K562 (cell line): ENCODE data around the gene CENPP. TPM values are rescaled to one million over a fixed set of nuclear protein-coding genes. Genes with fewer than 3 reads are reported as not detected.
"Not testable (repeated sequence)": the region's sequence is repeated elsewhere in the genome, so short reads cannot be mapped to it uniquely, and the experiment has no call there.

Source experiments
- ATAC-seq: fragments of 200-7000 bp; cut with Tn5 transposase; 3 replicates; pipeline ENCODE4 v1.9.1; 2020; ENCODE audit warnings: moderate library complexity
- BruUV-seq: library from RNA; stranded (reverse); fragments of 400-500 nt; replicated peaks from 2 replicates; lab custom pipeline; 2021; lab: Mats Ljungman, UMichigan
- CTCF ChIA-PET: fragments of 300-600 bp; formaldehyde crosslinking; extraction: SDS; loops from one replicate; lab custom pipeline; 2021; ENCODE audit warnings: low intra/inter-chr PET ratio; lab: Yijun Ruan, JAX
- POLR2A ChIA-PET: fragments of 300-600, 350-650 bp; sonication (Branson Sonifier 250); formaldehyde crosslinking; extraction: SDS; loops from one replicate; lab custom pipeline; 2021; ENCODE audit warnings: antibody characterized with exemption, inconsistent platforms; lab: Yijun Ruan, JAX
- DNase-seq, 4 experiments: peaks; one replicate each; pipeline versions ENCODE4 v3.0.0 to v3.0.0-alpha.2; 2011 to 2018; ENCODE audit warnings: low spot score in 3 of 4, mixed read lengths in 3 of 4; ENCODE audit errors: extremely low read depth in 1 of 4
- FAIRE-seq: peaks from 2 replicates; lab custom pipeline; 2011; peaks lifted over from hg19 to GRCh38; lab: Jason Lieb, UNC
- H2AFZ ChIP-seq: 2 replicates; pipeline ENCODE4 v1.6.0; 2011; ENCODE audit warnings: low read depth, low read length, control low read depth, inconsistent platforms
- H3K27ac ChIP-seq: fragments of 200-600 bp; 3 replicates; pipeline ENCODE4 v1.8.0; 2011; ENCODE audit warnings: low read depth, mild to moderate bottlenecking, control low read depth, inconsistent platforms, low read length, moderate library complexity, mixed read lengths; ENCODE audit errors: extremely low read depth
- H3K27me3 ChIP-seq, 2 experiments: fragments of 300-600 bp in 1 of 2; 2 replicates in 1 of 2; 3 replicates in 1 of 2; pipeline versions ENCODE4 v1.6.0 to v1.8.0; 2011; ENCODE audit warnings: inconsistent platforms in 2 of 2, low read length in 2 of 2, mild to moderate bottlenecking in 1 of 2, mixed read lengths in 1 of 2, moderate library complexity in 1 of 2; ENCODE audit not compliant: control insufficient read depth in 2 of 2, insufficient read depth in 2 of 2
- H3K36me3 ChIP-seq: fragments of 300-600 bp; 3 replicates; pipeline ENCODE4 v1.8.0; 2011; ENCODE audit warnings: mild to moderate bottlenecking, low read length, inconsistent platforms; ENCODE audit not compliant: control insufficient read depth, insufficient read depth
- H3K4me1 ChIP-seq, 2 experiments: fragments of 200-600 bp in 1 of 2; replicated peaks in 1 of 2; 2 replicates in 1 of 2; 3 replicates in 1 of 2; pipeline versions ENCODE4 v1.5.1 to v1.8.0; 2011; ENCODE audit warnings: inconsistent platforms in 2 of 2, low read length in 2 of 2, mild to moderate bottlenecking in 1 of 2, mixed read lengths in 1 of 2, moderate library complexity in 1 of 2; ENCODE audit not compliant: control insufficient read depth in 2 of 2, insufficient read depth in 2 of 2
- H3K4me2 ChIP-seq: 2 replicates; pipeline ENCODE4 v1.6.1; 2011; ENCODE audit warnings: low read length, control low read depth, inconsistent platforms, mixed read lengths; ENCODE audit not compliant: insufficient read depth
- H3K4me3 ChIP-seq: fragments of 200-600 bp; sonication (generic), shearing (Covaris generic); 2 replicates; pipeline ENCODE4 v1.5.1; 2016; ENCODE audit warnings: control low read depth, inconsistent platforms
- H3K79me2 ChIP-seq: fragments of 200-600 bp; 3 replicates; pipeline ENCODE4 v1.8.0; 2011; ENCODE audit warnings: low read length, inconsistent platforms; ENCODE audit not compliant: control insufficient read depth, insufficient read depth
- H3K9ac ChIP-seq, 2 experiments: 2 replicates each; pipeline versions ENCODE4 v1.6.0 to v1.6.1; 2011; ENCODE audit warnings: low read depth in 2 of 2, low read length in 2 of 2, control low read depth in 1 of 2, inconsistent platforms in 1 of 2, mild to moderate bottlenecking in 1 of 2, mixed read lengths in 1 of 2; ENCODE audit not compliant: insufficient read depth in 1 of 2
- H3K9me1 ChIP-seq: one replicate; pipeline ENCODE4 v1.6.0; 2011; ENCODE audit warnings: inconsistent platforms, mild to moderate bottlenecking, low read length, moderate library complexity; ENCODE audit not compliant: control insufficient read depth, insufficient read depth
- H3K9me3 ChIP-seq: replicated peaks from 2 replicates; pipeline ENCODE4 v1.5.1; 2011; ENCODE audit warnings: low read depth, low read length, inconsistent platforms; ENCODE audit not compliant: control insufficient read depth, insufficient read depth
- H4K20me1 ChIP-seq: replicated peaks from 2 replicates; pipeline ENCODE4 v1.6.1; 2011; ENCODE audit warnings: low read length, inconsistent platforms, mixed read lengths; ENCODE audit not compliant: control insufficient read depth, insufficient read depth
- ATF3 ChIP-seq, 2 experiments: fragments of 450-650 bp in 1 of 2; sonication (generic) in 1 of 2; formaldehyde crosslinking in 1 of 2; IDR thresholded peaks in 1 of 2; conservative IDR thresholded peaks in 1 of 2; 2 replicates each; pipeline versions ENCODE4 v1.6.1 to v1.8.1; 2016 to 2023; ENCODE audit warnings: mild to moderate bottlenecking in 2 of 2, moderate library complexity in 2 of 2, inconsistent platforms in 1 of 2, missing genetic modification reagents in 1 of 2
- ATF7 ChIP-seq: fragments of 450-650 bp; IDR thresholded peaks from 2 replicates; pipeline ENCODE4 v1.7.1; 2014; ENCODE audit warnings: mild to moderate bottlenecking, moderate library complexity
- CEBPG ChIP-seq, 3 experiments: fragments of 200-800 bp in 1 of 3; sonication (Bioruptor generic) in 1 of 3; sonication (generic) in 1 of 3; formaldehyde crosslinking in 1 of 3; IDR thresholded peaks in 2 of 3; conservative IDR thresholded peaks in 1 of 3; 2 replicates each; pipeline versions ENCODE4 v1.6.1 to v1.8.0; 2016 to 2022; ENCODE audit warnings: missing compliant biosample characterization in 2 of 3, missing genetic modification characterization in 2 of 3, mild to moderate bottlenecking in 1 of 3, missing genetic modification reagents in 1 of 3
- JUND ChIP-seq, 2 experiments: IDR thresholded peaks; 2 replicates in 1 of 2; 3 replicates in 1 of 2; pipeline ENCODE4 v1.6.1; 2011; ENCODE audit warnings: borderline replicate concordance in 2 of 2, low read depth in 2 of 2, low read length in 2 of 2, improper control_type of control experiment in 1 of 2, missing biosample characterization in 1 of 2, missing genetic modification characterization in 1 of 2, missing genetic modification reagents in 1 of 2
- TRIM24 ChIP-seq, 2 experiments: fragments of 450-650 bp; IDR thresholded peaks; 2 replicates each; pipeline ENCODE4 v1.6.1; 2016
- WGBS: fragments of 100-300 bp; shearing (Covaris generic); methylation state at CpG from one replicate; pipeline ENCODE4 v1.1.6; 2016; ENCODE audit warnings: low coverage, mixed read lengths; ENCODE audit not compliant: insufficient coverage; ENCODE audit errors: missing lambda C conversion rate; 5-methylcytosine and 5-hydroxymethylcytosine counted together
- in situ Hi-C: fragments of 300-500 bp; cut with MboI; formaldehyde crosslinking; loops from 4 replicates; pipeline ENCODE4 v1.15.0; 2018; ENCODE audit warnings: inconsistent platforms, mixed read lengths
- intact Hi-C: fragments of 100-400 bp; cut with micrococcal nuclease; formaldehyde crosslinking; loops from 2 replicates; pipeline ENCODE4 v1.14.2; 2022
- polyA plus RNA-seq, 8 experiments: library from polyadenylated mRNA; depleted of rRNA in 4 of 8; stranded (reverse) in 5 of 8; unstranded in 3 of 8; fragments of >200 nt; fragmentation: Nextera tagmentation in 2 of 8; fragmentation: Illumina TruSeq in 1 of 8; extraction: Ambion mirVana in 2 of 8; extraction: Trizol in 1 of 8; gene quantifications; 2 replicates each; pipeline versions ENCODE4 v1.2.1 to v1.2.3, GENCODE V29; 2011 to 2014; ENCODE audit warnings: inconsistent platforms in 1 of 8, missing spikeins in 1 of 8
- total RNA-seq, 7 experiments: library from RNA; depleted of rRNA in 6 of 7; stranded (reverse); fragments of >200 nt in 6 of 7; fragmentation: Illumina TruSeq in 2 of 7; extraction: Trizol in 2 of 7; gene quantifications; 2 replicates each; pipeline versions ENCODE4 v1.2.1 to v1.2.3, GENCODE V29; 2011 to 2021; ENCODE audit warnings: low replicate concordance in 1 of 7

The CENPP gene
- total and polyA plus RNA-seq, 9 of the 15 experiments (the other 6 are each of a cell fraction or from before 2014, with no cell fraction given) = 8.0 to 28.5 (median 17.9) TPM

- H3K27ac ChIP-seq; FAIRE-seq; H3K9me3 ChIP-seq; in situ Hi-C loops; BruUV-seq; CTCF ChIA-PET; DNase-seq; intact Hi-C loops; H3K27me3 ChIP-seq; H3K4me1 ChIP-seq; H3K36me3 ChIP-seq; H3K9me1 ChIP-seq; POLR2A ChIA-PET; H3K4me2 ChIP-seq; H3K9ac ChIP-seq; H3K79me2 ChIP-seq; H2AFZ ChIP-seq; H3K4me3 ChIP-seq; H4K20me1 ChIP-seq; TF ChIP-seq JUND (tag; IDR thresholded peaks at IDR 0.05; ENCODE audit: borderline replicate concordance, low read depth, low read length); ATF3 (CRISPR knock-in tag; conservative IDR thresholded peaks at IDR 0.05): not testable (repeated sequence)
- TF ChIP-seq JUND (IDR thresholded peaks at IDR 0.05; ENCODE audit: borderline replicate concordance, low read depth, low read length) = peak; percentile 14; the same call in 1 of the 2 replicates
- peak; percentile 65 for TF ChIP-seq ATF3 (IDR thresholded peaks at IDR 0.05)
- TF ChIP-seq TRIM24 (IDR thresholded peaks at IDR 0.05) = peak in 1 of 2 experiments; percentile 59; a peak in 2 of 4 replicates
- TF ChIP-seq CEBPG (CRISPR knock-in tag; IDR thresholded peaks at IDR 0.05) = 0 out of 2 replicates have a peak, but pooled peaks have one; percentile 15
- peak in 1 of 2 experiments; percentile 64; a peak in 2 of 4 replicates for TF ChIP-seq CEBPG (tag; conservative IDR thresholded peaks at IDR 0.05 in 1 of 2, IDR thresholded peaks at IDR 0.05 in 1 of 2)
- peak; percentile 75 for TF ChIP-seq ATF7
- 32% methylated on average over 4 of the region's 4 CpGs for WGBS
- ATAC-seq = peak; percentile 61; the same call in 2 of the 3 replicates
Measured at GRCh38 chr9:92411157-92411556, 85.4 kb downstream of the CENPP start.
